Astrocyte (in vitro differentiated cells and primary cell): ENCODE data around the gene ATXN10.

ENCODE experiments used
- EZH2 ChIP-seq: IDR thresholded peaks from 2 replicates; pipeline ENCODE4 v1.6.1; 2012; ENCODE audit warnings: mild to moderate bottlenecking, low read length, inconsistent platforms; ENCODE audit not compliant: insufficient read depth
- TF ChIP-seq, protein P1 (sequence below): IDR thresholded peaks from 2 replicates; pipeline ENCODE4 v1.5.1; 2011; ENCODE audit warnings: low read depth, mild to moderate bottlenecking, inconsistent platforms, low read length, moderate library complexity; ENCODE audit not compliant: insufficient read depth

DNA sequence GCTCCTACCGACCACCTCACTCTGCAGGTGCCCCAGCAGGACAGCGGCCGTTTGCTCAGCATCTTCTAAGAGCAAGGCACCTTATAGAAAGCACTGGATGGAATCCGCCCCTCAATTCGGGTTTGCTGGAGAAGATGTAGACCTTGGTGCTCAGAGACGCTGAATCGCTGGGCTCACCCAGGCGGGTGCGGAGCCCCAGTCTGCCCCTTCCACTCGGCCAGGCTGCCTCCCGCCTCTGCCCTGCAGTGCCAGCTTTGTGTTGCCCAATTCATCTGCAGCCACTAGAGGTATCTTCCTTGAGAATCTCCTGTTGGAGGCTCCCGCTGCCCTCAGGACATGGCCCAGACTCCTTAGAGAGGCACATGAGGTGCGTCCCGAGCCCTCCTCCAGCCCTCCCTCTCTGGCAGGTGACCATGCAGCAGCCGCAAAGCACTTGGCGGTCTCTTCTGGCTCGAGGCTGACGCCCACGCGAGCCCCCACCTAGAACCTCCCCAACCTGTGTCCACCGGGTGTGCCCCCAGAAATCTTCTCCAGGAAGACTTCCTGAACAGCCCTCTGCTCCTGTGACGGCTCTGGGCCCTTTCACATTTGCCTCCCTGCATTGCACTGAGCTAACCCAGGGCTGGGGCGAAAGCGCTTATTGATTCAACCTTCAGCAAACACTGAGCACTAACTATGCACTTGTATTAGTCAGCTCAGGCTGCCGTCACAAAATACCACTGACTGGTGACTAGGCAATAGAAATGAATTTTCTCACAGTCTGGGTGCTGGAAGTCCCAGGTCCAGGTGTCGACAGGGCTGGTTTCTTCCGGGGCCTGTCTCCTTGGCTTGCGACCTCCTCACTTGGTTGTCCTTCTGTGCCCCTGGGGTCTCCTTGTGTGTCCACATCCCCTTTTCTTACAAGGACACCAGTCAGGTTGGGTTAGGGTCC, 187.9 kb downstream of the ATXN10 start:
- TF ChIP-seq, protein P1, sequence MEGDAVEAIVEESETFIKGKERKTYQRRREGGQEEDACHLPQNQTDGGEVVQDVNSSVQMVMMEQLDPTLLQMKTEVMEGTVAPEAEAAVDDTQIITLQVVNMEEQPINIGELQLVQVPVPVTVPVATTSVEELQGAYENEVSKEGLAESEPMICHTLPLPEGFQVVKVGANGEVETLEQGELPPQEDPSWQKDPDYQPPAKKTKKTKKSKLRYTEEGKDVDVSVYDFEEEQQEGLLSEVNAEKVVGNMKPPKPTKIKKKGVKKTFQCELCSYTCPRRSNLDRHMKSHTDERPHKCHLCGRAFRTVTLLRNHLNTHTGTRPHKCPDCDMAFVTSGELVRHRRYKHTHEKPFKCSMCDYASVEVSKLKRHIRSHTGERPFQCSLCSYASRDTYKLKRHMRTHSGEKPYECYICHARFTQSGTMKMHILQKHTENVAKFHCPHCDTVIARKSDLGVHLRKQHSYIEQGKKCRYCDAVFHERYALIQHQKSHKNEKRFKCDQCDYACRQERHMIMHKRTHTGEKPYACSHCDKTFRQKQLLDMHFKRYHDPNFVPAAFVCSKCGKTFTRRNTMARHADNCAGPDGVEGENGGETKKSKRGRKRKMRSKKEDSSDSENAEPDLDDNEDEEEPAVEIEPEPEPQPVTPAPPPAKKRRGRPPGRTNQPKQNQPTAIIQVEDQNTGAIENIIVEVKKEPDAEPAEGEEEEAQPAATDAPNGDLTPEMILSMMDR, result no peak
- no peak for TF ChIP-seq EZH2
